Spleen (tissue), 11 donors: ENCODE results near the gene ARHGEF28. TPM values are rescaled to one million over a fixed set of nuclear protein-coding genes. Genes with fewer than 3 reads are reported as not detected.

Source experiments
- DNase-seq: peaks from one replicate; pipeline ENCODE4 v3.0.0-alpha.2; 2020
- H3K27ac ChIP-seq, 8 donors: fragments of 200-600 bp; sonication (generic) in 7 of 8; 1 replicate in 4 of 8; 2 replicates in 4 of 8; pipeline versions ENCODE4 v1.5.0 to v1.8.0; 2016 to 2021; ENCODE audit warnings: inconsistent platforms in 4 of 8, mild to moderate bottlenecking in 4 of 8, moderate library complexity in 1 of 8
- H3K27me3 ChIP-seq, 7 donors: fragments of 200-600 bp; sonication (generic) in 6 of 7; replicated peaks in 1 of 7; 1 replicate in 4 of 7; 2 replicates in 3 of 7; pipeline versions ENCODE4 v1.5.0 to v1.8.0; 2016 to 2021; ENCODE audit warnings: inconsistent platforms in 3 of 7, mild to moderate bottlenecking in 1 of 7
- H3K36me3 ChIP-seq, 6 donors: fragments of 200-600 bp; sonication (generic) in 5 of 6; 1 replicate in 4 of 6; 2 replicates in 2 of 6; pipeline versions ENCODE4 v1.5.0 to v1.8.0; 2016 to 2021; ENCODE audit warnings: inconsistent platforms in 2 of 6
- H3K4me1 ChIP-seq, 6 donors: fragments of 200-600 bp; sonication (generic) in 5 of 6; 1 replicate in 3 of 6; 2 replicates in 3 of 6; pipeline versions ENCODE4 v1.5.0 to v1.8.0; 2016 to 2021; ENCODE audit warnings: inconsistent platforms in 3 of 6
- H3K4me3 ChIP-seq, 8 donors: fragments of 200-600 bp; sonication (generic) in 7 of 8; 1 replicate in 4 of 8; 2 replicates in 4 of 8; pipeline versions ENCODE4 v1.5.0 to v1.8.0; 2016 to 2021; ENCODE audit warnings: inconsistent platforms in 4 of 8, mild to moderate bottlenecking in 4 of 8, moderate library complexity in 2 of 8
- H3K9me3 ChIP-seq, 8 donors: fragments of 200-600 bp; sonication (generic) in 7 of 8; 1 replicate in 4 of 8; 2 replicates in 4 of 8; pipeline versions ENCODE4 v1.5.0 to v1.8.0; 2016 to 2021; ENCODE audit warnings: inconsistent platforms in 4 of 8
- POLR2A ChIP-seq, 3 donors: fragments of 450-650 bp; IDR thresholded peaks; one replicate each; pipeline ENCODE4 v1.5.1; 2017; ENCODE audit warnings: antibody characterized with exemption in 3 of 3, mild to moderate bottlenecking in 1 of 3
- POLR2AphosphoS5 ChIP-seq, 3 donors: sonication (generic); formaldehyde crosslinking; IDR thresholded peaks; one replicate each; pipeline ENCODE4 v1.5.1; 2017; ENCODE audit warnings: antibody characterized with exemption in 3 of 3
- WGBS, 5 donors: extraction: QIAGEN DNeasy Blood & Tissue Kit in 3 of 5; methylation state at CpG; one replicate each; pipeline versions ENCODE4 v1.1.5 to v1.1.7; 2013 to 2018; 5-methylcytosine and 5-hydroxymethylcytosine counted together
- intact Hi-C: fragments of 100-400 bp; cut with DNase I; formaldehyde crosslinking; loops from one replicate; pipeline ENCODE4 v1.15.0; 2023; ENCODE audit warnings: low total_unique reads
- polyA plus RNA-seq, 3 donors: library from polyadenylated mRNA; stranded (reverse); fragments of 200-250 nt; gene quantifications; one replicate each; pipeline ENCODE4 v1.2.1, GENCODE V29; 2013
- total RNA-seq, 7 donors: library from RNA; depleted of rRNA in 3 of 7; stranded (reverse); fragments of >200 nt in 3 of 7; fragmentation: NEBNext Ultra II Directional in 4 of 7; extraction: Animal tissue kit (Norgen Biotek cat#: 25700) in 4 of 7; gene quantifications; one replicate each; pipeline versions ENCODE4 v1.1.0 to v1.2.1, GENCODE V29; 2016 to 2021
- TF ChIP-seq, protein P1 (sequence below), 11 experiments: fragments of 200-600 bp in 7 of 11; fragments of 450-650 bp in 4 of 11; sonication (generic) in 4 of 11; IDR thresholded peaks in 8 of 11; conservative IDR thresholded peaks in 3 of 11; 1 replicate in 7 of 11; 2 replicates in 4 of 11; pipeline versions ENCODE4 v1.4.0 to v1.8.0; 2016 to 2021; ENCODE audit warnings: antibody characterized with exemption in 11 of 11, inconsistent platforms in 4 of 11, mild to moderate bottlenecking in 1 of 11
- donor health status: healthy with polysubstance abuse.
- donor health status: DM: no; HTN: no; CAD: no; lungs with moderate emphysema.
- donor health status: DM: no; HTN: no; CAD: no.
- donor health status: Bipolar disorder and iron deficiency.
- donor health status: healthy.
- donor health status: DM: no; HTN: no; CAD: no.
- donor health status: DM: yes; HTN: yes; CAD: no.

The ARHGEF28 gene
- total and polyA plus RNA-seq, 10 donors = 0.53 to 17.5 (median 8.8) TPM

DNA sequence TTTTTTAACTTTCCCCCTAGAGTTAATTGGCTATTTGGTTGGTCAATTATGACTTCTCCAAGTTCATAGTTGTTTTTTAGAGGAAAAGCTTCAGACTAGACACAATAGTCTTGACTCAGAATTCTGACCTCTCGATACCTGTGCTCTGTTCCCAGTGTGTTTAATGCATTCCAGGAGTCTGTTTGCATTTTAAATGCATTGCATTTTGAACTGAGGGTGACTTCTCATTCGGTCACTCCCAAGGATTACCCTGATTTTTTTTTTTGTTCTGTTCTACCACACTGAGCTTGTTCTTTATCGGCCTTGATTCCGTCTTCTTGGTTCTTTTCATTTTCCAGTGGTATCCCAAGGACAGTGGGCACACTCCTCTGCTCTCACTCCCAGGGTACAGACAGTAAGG, 16.3 kb downstream of the ARHGEF28 start:
- TF ChIP-seq POLR2A (IDR thresholded peaks at IDR 0.05) (no peak), POLR2AphosphoS5 (IDR thresholded peaks at IDR 0.05) (no peak)
- TF ChIP-seq, protein P1, sequence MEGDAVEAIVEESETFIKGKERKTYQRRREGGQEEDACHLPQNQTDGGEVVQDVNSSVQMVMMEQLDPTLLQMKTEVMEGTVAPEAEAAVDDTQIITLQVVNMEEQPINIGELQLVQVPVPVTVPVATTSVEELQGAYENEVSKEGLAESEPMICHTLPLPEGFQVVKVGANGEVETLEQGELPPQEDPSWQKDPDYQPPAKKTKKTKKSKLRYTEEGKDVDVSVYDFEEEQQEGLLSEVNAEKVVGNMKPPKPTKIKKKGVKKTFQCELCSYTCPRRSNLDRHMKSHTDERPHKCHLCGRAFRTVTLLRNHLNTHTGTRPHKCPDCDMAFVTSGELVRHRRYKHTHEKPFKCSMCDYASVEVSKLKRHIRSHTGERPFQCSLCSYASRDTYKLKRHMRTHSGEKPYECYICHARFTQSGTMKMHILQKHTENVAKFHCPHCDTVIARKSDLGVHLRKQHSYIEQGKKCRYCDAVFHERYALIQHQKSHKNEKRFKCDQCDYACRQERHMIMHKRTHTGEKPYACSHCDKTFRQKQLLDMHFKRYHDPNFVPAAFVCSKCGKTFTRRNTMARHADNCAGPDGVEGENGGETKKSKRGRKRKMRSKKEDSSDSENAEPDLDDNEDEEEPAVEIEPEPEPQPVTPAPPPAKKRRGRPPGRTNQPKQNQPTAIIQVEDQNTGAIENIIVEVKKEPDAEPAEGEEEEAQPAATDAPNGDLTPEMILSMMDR (IDR thresholded peaks at IDR 0.05 in 8 of 11, conservative IDR thresholded peaks at IDR 0.05 in 3 of 11) = no peak
- WGBS, 5 donors = 90 to 97% (median 93%) methylated on average over 4 of the region's 4 CpGs
- no peak overlapping the region for H3K27ac ChIP-seq
- no peak overlapping the region for H3K4me3 ChIP-seq
- no peaks in the 10 kb centered on the region for H3K9me3 ChIP-seq
- no peaks in the 10 kb centered on the region for H3K27me3 ChIP-seq
- intact Hi-C loops = no loop called here
- no peaks in the 10 kb centered on the region for H3K36me3 ChIP-seq
- no peak for DNase-seq
- peaks cover 0 to 6% (median 1%) of the 10 kb centered on the region in 6 donors for H3K4me1 ChIP-seq

DNA sequence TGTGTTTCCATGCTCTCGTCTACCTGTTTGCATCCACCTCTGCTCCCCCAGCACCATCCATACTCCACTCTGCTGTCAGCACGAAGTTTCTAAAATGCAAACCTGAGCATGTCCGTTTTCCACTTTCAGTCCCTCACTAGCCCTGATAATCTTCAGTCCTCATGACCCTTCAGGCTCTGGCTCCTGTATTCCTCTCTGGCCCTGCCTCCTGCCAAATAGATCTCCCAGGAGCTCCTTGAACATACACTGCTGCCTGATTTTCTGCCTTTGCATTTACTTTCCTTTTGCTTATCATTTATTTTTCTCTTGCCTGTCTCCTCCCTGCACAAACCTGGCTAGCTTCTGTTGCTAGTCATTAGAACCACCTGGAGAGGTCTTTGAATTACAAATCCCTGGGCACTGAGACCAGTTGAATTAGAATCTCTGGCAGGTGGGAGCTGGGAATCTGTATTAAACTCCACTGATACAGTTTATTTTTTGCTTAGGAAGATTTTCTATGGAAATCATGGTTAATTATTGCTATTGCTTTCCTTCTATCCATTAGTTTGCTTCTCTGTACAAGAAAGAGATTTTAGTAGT, 18.5 kb downstream of the ARHGEF28 start:
- WGBS, 5 donors = 79 to 90% (median 87%) methylated on average over 3 of the region's 3 CpGs
- DNase-seq = no peak
- intact Hi-C loops = no loop called here

DNA sequence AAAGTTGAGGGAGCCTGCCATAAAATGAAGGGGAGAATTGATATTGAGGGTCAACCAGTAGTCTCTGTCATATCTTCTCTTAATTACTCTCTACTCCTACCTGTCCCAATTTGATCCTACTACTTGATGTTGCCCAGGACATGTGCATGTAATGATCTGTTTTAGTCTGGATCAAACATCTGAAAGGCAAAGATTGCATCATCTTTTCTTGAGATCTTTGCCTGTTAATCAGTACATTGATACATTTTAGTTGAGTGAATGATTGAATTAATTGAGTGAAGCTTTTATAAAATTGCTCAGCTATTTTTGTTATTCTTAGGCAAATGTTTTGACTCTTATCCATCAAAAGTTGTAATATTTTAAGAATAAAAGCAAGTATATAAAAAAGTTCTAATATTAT, 21.7 kb downstream of the ARHGEF28 start:
- no peaks in the 10 kb centered on the region for H3K9me3 ChIP-seq
- H3K36me3 ChIP-seq = no peaks in the 10 kb centered on the region
- no peak overlapping the region for H3K4me3 ChIP-seq
- intact Hi-C loops = no loop called here
- H3K4me1 ChIP-seq = no peaks in the 10 kb centered on the region
- TF ChIP-seq POLR2AphosphoS5 (IDR thresholded peaks at IDR 0.05) (no peak), POLR2A (IDR thresholded peaks at IDR 0.05) (no peak)
- TF ChIP-seq, protein P1 (IDR thresholded peaks at IDR 0.05 in 8 of 11, conservative IDR thresholded peaks at IDR 0.05 in 3 of 11) = no peak
- H3K27ac ChIP-seq = no peak overlapping the region
- no peaks in the 10 kb centered on the region for H3K27me3 ChIP-seq
- DNase-seq = no peak

More for the DNA sequence above, 18.5 kb downstream of the ARHGEF28 start:
- no peak overlapping the region for H3K4me3 ChIP-seq
- no peaks in the 10 kb centered on the region for H3K36me3 ChIP-seq
- TF ChIP-seq POLR2A (IDR thresholded peaks at IDR 0.05) (no peak), POLR2AphosphoS5 (IDR thresholded peaks at IDR 0.05) (no peak)
- TF ChIP-seq, protein P1 (IDR thresholded peaks at IDR 0.05 in 8 of 11, conservative IDR thresholded peaks at IDR 0.05 in 3 of 11) = no peak
- H3K9me3 ChIP-seq = no peaks in the 10 kb centered on the region
- H3K27me3 ChIP-seq = no peaks in the 10 kb centered on the region
- H3K4me1 ChIP-seq = peaks cover 0 to 6% (median 1%) of the 10 kb centered on the region in 6 donors
- H3K27ac ChIP-seq = no peak overlapping the region

DNA sequence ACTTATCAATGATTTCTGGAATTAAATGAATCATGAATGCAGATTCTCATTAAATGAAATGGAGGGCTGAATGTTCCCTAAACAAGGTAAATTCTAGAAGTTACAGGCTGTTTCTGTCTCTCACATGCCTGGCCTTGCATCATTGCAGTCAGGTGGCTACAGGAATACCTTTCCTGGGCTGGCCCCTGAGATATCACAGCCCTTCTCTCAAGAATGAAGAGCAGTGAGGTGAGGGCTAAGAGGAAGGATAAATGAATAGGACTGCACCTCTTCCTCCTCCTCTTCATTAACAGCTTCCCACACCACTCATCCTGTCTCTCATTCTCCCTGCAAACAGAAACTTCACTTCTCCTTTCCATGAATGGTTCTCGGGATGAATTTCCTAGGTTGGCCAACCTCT, 22.5 kb downstream of the ARHGEF28 start:
- DNase-seq = no peak
- no peak overlapping the region for H3K4me3 ChIP-seq
- TF ChIP-seq POLR2A (IDR thresholded peaks at IDR 0.05) (no peak), POLR2AphosphoS5 (IDR thresholded peaks at IDR 0.05) (no peak)
- TF ChIP-seq, protein P1 (IDR thresholded peaks at IDR 0.05 in 8 of 11, conservative IDR thresholded peaks at IDR 0.05 in 3 of 11) = no peak
- H3K36me3 ChIP-seq = no peaks in the 10 kb centered on the region
- H3K9me3 ChIP-seq = no peaks in the 10 kb centered on the region
- no peaks in the 10 kb centered on the region for H3K4me1 ChIP-seq
- H3K27ac ChIP-seq = no peak overlapping the region
- 65 to 88% (median 74%) methylated on average over 1 of the region's 1 CpG for WGBS, 5 donors
- no peaks in the 10 kb centered on the region for H3K27me3 ChIP-seq
- intact Hi-C loops = no loop called here
